GM12872 (cell line): ENCODE results near the gene NEK10.

Experiments
- TF ChIP-seq, protein P1 (sequence below): IDR thresholded peaks from 3 replicates; pipeline ENCODE4 v1.5.1; 2011; ENCODE audit warnings: low read depth, mild to moderate bottlenecking, low read length, moderate library complexity; ENCODE audit not compliant: insufficient read depth

The NEK10 gene, protein sequence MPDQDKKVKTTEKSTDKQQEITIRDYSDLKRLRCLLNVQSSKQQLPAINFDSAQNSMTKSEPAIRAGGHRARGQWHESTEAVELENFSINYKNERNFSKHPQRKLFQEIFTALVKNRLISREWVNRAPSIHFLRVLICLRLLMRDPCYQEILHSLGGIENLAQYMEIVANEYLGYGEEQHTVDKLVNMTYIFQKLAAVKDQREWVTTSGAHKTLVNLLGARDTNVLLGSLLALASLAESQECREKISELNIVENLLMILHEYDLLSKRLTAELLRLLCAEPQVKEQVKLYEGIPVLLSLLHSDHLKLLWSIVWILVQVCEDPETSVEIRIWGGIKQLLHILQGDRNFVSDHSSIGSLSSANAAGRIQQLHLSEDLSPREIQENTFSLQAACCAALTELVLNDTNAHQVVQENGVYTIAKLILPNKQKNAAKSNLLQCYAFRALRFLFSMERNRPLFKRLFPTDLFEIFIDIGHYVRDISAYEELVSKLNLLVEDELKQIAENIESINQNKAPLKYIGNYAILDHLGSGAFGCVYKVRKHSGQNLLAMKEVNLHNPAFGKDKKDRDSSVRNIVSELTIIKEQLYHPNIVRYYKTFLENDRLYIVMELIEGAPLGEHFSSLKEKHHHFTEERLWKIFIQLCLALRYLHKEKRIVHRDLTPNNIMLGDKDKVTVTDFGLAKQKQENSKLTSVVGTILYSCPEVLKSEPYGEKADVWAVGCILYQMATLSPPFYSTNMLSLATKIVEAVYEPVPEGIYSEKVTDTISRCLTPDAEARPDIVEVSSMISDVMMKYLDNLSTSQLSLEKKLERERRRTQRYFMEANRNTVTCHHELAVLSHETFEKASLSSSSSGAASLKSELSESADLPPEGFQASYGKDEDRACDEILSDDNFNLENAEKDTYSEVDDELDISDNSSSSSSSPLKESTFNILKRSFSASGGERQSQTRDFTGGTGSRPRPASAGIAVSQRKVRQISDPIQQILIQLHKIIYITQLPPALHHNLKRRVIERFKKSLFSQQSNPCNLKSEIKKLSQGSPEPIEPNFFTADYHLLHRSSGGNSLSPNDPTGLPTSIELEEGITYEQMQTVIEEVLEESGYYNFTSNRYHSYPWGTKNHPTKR

DNA sequence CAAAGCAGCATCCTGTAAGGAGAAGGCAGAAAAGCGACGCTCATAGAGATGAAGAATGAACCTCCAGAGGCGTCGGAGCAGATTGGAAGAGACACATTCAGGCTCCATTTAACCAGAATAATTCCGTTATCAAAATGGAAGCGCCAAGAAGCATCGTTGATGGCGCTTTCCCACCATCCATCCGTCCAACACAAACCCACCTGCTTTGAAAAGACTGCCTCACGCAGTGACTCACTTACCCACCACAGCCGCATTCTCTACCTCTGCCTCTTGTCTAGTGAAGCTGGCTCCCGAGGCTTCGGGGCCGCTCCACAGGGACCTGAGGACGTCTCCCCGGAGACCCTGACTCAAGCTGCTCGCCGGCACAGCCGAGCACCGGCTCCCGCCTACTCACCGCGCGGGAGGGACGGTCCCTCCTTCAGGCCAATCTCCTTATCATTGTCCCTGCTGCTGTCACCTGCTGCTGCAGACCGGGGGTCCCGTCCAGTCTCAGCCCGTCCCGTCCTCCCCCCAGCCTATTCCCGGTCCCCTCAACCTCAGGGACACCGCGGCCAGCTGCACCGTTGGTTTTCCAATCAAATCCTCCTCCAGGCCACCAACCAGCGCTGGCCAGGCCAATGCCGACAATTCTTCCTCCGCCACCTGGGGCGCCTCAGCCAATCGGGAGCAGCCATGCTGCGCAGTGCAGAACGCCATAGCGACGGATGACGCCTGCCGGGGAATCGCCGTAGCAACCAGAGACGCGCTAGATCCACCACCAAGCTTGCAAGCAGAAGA, at the start of gene NEK10:
TSS of gene NEK10 (minus strand) at position 553 of the 777 bp plus-strand sequence. CDS start 16,501 bp downstream, outside the sequence.
- TF ChIP-seq, protein P1, sequence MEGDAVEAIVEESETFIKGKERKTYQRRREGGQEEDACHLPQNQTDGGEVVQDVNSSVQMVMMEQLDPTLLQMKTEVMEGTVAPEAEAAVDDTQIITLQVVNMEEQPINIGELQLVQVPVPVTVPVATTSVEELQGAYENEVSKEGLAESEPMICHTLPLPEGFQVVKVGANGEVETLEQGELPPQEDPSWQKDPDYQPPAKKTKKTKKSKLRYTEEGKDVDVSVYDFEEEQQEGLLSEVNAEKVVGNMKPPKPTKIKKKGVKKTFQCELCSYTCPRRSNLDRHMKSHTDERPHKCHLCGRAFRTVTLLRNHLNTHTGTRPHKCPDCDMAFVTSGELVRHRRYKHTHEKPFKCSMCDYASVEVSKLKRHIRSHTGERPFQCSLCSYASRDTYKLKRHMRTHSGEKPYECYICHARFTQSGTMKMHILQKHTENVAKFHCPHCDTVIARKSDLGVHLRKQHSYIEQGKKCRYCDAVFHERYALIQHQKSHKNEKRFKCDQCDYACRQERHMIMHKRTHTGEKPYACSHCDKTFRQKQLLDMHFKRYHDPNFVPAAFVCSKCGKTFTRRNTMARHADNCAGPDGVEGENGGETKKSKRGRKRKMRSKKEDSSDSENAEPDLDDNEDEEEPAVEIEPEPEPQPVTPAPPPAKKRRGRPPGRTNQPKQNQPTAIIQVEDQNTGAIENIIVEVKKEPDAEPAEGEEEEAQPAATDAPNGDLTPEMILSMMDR, result no peak

DNA sequence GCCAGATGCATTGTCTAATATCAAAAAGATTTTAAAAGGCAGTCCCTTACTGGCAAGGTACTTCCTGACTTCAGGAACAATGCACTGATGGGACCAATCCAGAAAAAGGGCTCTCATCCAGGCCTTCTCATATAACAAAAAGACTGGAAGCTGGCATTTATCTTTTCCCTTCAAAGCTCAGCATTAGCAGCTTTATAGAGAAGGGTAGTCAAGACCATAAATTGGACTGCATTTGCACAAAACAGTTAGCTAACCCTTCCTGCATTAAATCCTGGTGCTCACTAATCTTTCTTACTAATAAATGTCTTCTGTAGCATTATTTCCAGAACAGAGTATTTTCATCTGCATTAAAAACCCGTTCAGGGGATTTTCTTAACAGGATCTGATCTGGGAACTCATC, 46.0 kb upstream of the NEK10 start:
- TF ChIP-seq, protein P1, result no peak

DNA sequence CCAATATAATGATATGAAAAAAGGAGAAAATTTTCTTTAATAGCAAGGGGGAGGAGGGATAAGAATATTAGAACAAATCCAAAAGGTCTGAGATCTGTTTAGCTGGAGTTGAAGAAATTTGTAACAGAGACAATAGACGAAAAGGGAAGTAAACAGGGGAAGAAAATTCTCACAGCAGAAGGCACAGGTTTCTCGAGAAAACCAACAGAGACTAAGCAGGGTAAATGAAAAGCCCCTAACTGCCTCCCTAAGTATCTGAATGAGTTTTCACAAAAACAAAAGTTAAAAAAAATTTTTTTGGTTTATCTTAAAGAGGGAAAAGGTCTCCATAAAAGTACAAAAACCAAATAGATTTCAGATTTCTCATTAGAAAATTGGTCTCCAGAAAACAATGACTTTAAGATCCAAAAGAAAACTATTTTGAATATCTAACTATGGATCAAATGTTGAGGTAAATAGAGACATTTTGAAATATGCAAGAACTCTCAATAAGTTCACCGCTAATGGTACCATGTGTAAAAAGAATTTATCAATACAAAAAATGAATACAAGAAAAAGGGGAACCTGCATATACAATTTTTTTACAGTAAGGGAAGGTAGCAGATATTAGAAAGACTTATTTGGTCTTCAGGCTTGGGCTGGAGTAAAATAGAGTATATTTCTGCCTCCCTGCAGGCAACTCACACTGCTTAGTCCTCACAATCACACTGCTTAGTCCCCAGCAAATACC, 23.9 kb upstream of the NEK10 start:
- TF ChIP-seq, protein P1, result no peak

DNA sequence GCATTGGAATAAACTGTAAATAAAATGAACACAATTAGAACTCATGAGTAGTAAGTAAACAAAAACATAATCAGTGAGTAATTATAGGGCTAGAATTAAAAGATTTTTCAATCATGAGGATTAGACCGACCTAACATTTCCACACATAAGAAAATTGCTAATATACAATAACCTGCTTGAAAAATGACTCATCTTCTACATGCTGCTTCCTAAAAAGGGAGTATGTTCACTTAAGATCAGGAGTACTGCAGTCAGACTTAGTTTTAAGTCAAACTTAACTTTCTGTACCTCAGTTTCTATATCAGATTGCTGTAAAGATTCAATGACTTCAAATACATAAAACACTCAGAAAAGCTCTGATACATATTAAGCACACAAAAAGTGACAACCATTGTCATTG, 22.6 kb upstream of the NEK10 start:
- TF ChIP-seq, protein P1, result no peak

DNA sequence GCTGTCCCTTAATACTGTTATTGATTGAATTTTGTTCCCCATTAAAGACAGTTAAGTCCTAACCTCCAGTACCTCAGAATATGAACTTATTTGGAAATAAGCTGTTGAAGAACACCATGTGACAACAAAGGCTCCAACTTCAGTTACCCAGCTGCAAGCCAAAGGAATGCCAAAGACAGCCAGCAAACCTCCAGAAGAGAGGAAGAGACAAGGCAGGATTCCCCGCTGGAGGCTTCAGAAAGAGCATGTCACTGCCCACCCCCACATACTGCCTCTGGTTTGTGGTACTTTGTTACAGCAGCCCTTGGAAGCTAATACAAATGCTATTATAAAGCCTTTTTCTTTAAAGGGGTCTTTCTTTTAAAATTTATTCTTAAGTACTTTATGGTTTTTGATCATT, 18.4 kb upstream of the NEK10 start:
- TF ChIP-seq, protein P1, result no peak

DNA sequence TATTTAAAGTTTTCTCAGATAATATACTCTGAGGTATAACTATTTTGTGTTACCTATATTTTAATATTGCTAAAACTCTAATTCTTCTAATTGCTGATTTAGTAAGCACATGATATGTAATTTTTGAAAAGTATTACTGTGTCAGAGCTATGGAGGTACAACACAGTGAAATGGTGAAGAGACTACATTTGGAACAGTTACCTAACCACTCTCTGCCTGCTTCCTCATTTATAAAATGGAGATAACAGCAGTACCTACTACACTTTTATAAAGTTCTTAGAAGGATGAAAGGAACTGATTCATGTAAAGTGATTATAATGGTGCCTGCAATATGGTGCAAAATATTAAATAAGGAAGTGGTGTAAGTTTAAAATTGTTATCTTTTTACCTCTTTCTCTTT, 16.3 kb upstream of the NEK10 start:
- TF ChIP-seq, protein P1, result no peak
